Gastrocnemius medialis (tissue), 4 donors: ENCODE results near the gene MAGEA6. TPM values are rescaled to one million over a fixed set of nuclear protein-coding genes. Genes with fewer than 3 reads are reported as not detected.
"Not testable (repeated sequence)": the region's sequence is repeated elsewhere in the genome, so short reads cannot be mapped to it uniquely, and the experiment has no call there.

Source experiments
- ATAC-seq, 2 donors: fragments of 150-250 bp; one replicate each; pipeline ENCODE4 v1.9.1; 2016
- DNase-seq, 2 donors: peaks; one replicate each; pipeline ENCODE4 v3.0.0-alpha.2; 2019
- H3K27ac ChIP-seq, 4 donors: fragments of 200-600 bp; sonication (generic); 1 replicate in 1 of 4; 2 replicates in 3 of 4; pipeline ENCODE4 v1.5.1; 2016 to 2018; ENCODE audit warnings: mild to moderate bottlenecking in 2 of 4, moderate library complexity in 1 of 4
- H3K27me3 ChIP-seq, 3 donors: fragments of 200-600 bp; sonication (generic) in 2 of 3; 1 replicate in 1 of 3; 2 replicates in 2 of 3; pipeline versions ENCODE4 v1.5.1 to v1.6.0; 2016 to 2019; ENCODE audit warnings: mild to moderate bottlenecking in 1 of 3, moderate library complexity in 1 of 3
- H3K36me3 ChIP-seq, 2 donors: fragments of 200-600 bp; sonication (generic) in 1 of 2; one replicate each; pipeline ENCODE4 v1.5.1; 2017 to 2018
- H3K4me1 ChIP-seq, 2 donors: fragments of 200-600 bp; sonication (generic) in 1 of 2; one replicate each; pipeline ENCODE4 v1.5.1; 2016 to 2017; ENCODE audit warnings: mild to moderate bottlenecking in 2 of 2
- H3K4me3 ChIP-seq, 4 donors: fragments of 200-600 bp; sonication (generic) in 3 of 4; 1 replicate in 1 of 4; 2 replicates in 3 of 4; pipeline ENCODE4 v1.5.1; 2016 to 2019; ENCODE audit warnings: mild to moderate bottlenecking in 2 of 4
- H3K9me3 ChIP-seq, 3 donors: fragments of 200-600 bp; sonication (generic) in 2 of 3; 1 replicate in 1 of 3; 2 replicates in 2 of 3; pipeline ENCODE4 v1.5.1; 2016 to 2019
- POLR2A ChIP-seq, 2 donors: fragments of 450-650 bp; IDR thresholded peaks; one replicate each; pipeline ENCODE4 v1.6.1; 2017; ENCODE audit warnings: antibody characterized with exemption in 2 of 2, mild to moderate bottlenecking in 2 of 2, moderate library complexity in 2 of 2
- in situ Hi-C, 4 donors: fragments of 200-750 bp; cut with MboI; loops; one replicate each; pipeline versions ENCODE4 v1.15.0 to v1.8.0; 2017; ENCODE audit warnings: low sequenced_read_pairs in 4 of 4
- intact Hi-C: fragments of 100-400 bp; cut with DNase I; formaldehyde crosslinking; loops from one replicate; pipeline ENCODE4 v1.15.1; 2023; ENCODE audit warnings: low total_unique reads
- total RNA-seq, 4 donors: library from RNA; depleted of rRNA; stranded (reverse); fragments of >200 nt; gene quantifications; one replicate each; pipeline versions ENCODE4 v1.1.0 to v1.2.3, GENCODE V29; 2016
- TF ChIP-seq, protein P1 (sequence below), 5 experiments: fragments of 450-650 bp in 3 of 5; fragments of 200-600 bp in 2 of 5; sonication (generic) in 2 of 5; IDR thresholded peaks in 4 of 5; conservative IDR thresholded peaks in 1 of 5; 1 replicate in 4 of 5; 2 replicates in 1 of 5; pipeline ENCODE4 v1.5.1; 2016 to 2019; ENCODE audit warnings: antibody characterized with exemption in 5 of 5, mild to moderate bottlenecking in 3 of 5, moderate library complexity in 3 of 5

MAGEA6 gene
- total RNA-seq, 4 donors from 2014 or later, result not detected

DNA sequence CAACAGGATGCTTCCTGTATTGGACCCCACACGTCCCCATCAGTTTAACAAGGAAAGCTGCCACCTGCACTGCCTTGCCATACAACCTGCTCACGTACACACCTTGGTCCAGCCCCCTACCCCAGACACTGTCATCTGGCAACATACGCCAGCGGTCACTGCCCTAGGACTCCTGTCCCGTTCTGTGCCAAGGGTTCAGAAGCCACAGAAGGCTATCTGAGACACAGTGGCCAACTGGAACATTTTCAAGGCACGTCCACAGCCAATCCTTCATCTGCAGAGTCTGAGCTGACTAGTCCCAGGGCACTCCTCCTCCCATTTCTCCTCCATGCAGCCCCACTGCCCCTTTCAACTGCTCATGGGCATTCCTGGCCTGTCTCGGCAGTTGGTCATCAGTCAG lies 7.9 kb downstream of the MAGEA6 start:
- H3K4me3 ChIP-seq, H3K36me3 ChIP-seq, H3K27me3 ChIP-seq, DNase-seq, H3K27ac ChIP-seq, H3K4me1 ChIP-seq, ATAC-seq, H3K9me3 ChIP-seq, intact Hi-C loops, in situ Hi-C loops: not testable (repeated sequence)

DNA sequence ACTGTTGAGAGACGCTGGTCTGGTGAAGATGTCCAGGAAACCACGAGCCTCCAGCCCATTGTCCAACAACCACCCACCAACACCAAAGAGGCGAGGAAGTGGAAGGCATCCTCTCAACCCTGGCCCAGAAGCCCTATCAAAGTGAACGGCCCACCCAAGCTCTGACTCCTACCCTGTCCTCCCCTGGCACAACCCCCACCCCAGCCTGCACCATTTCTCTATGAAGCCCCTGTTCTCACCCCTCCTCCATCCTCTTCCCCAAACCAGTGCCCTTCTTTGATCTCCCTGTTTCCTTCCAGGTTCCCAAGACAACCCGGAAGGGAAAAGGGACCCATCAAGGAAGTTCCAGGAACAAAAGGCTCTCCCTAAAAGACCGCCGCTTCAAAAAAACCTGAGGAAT lies 9.9 kb downstream of the MAGEA6 start:
- intact Hi-C loops, in situ Hi-C loops, H3K4me3 ChIP-seq, H3K4me1 ChIP-seq, H3K36me3 ChIP-seq, DNase-seq, H3K9me3 ChIP-seq, H3K27me3 ChIP-seq, ATAC-seq, H3K27ac ChIP-seq: not testable (repeated sequence)

GRCh38 chrX:152758918-152759317 lies 10.6 kb downstream of the MAGEA6 start, which contains the start of gene CSAG3:
Gene CSAG3, plus strand, starts transcription at chrX:152759218.
- not testable (repeated sequence) for H3K4me3 ChIP-seq, DNase-seq

DNA sequence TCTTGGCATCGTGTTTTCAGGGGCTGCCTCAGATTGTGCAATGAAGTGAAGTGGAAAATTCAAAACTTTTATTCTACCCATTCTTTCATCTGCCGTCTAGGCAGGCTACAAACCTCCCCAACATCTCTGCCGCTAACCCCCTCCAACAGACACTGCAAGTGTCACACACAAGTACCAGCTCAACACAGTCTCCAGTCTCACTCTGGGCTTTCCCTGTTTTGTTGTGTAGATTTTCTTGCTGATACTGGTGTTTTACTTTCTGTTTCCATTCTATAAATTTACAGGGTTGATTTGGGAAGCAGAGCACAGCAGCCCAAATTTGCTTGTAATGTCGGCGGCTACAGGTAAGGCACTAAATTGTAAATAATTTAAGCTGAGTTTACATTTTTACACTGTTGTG lies 14.6 kb downstream of the MAGEA6 start:
- not testable (repeated sequence) for H3K4me1 ChIP-seq

More at GRCh38 chrX:152758918-152759317, 10.6 kb downstream of the MAGEA6 start, which contains the start of gene CSAG3:
- H3K27me3 ChIP-seq, ATAC-seq, H3K36me3 ChIP-seq, in situ Hi-C loops, H3K4me1 ChIP-seq, H3K9me3 ChIP-seq, H3K27ac ChIP-seq, intact Hi-C loops: not testable (repeated sequence)

GRCh38 chrX:152753686-152754650 lies 15.5 kb downstream of the MAGEA6 start, which contains the start of gene MAGEA2:
Gene MAGEA2, minus strand, starts transcription at chrX:152753842. Its CDS starts 2,479 bp downstream, at chrX:152751363.
- ATAC-seq, H3K27ac ChIP-seq, H3K27me3 ChIP-seq, H3K4me1 ChIP-seq, DNase-seq, H3K36me3 ChIP-seq, intact Hi-C loops, H3K9me3 ChIP-seq, in situ Hi-C loops, H3K4me3 ChIP-seq: not testable (repeated sequence)

More for the DNA sequence above, 14.6 kb downstream of the MAGEA6 start:
- intact Hi-C loops, DNase-seq, in situ Hi-C loops, H3K9me3 ChIP-seq, H3K27me3 ChIP-seq, H3K27ac ChIP-seq, ATAC-seq, H3K4me3 ChIP-seq, H3K36me3 ChIP-seq: not testable (repeated sequence)

DNA sequence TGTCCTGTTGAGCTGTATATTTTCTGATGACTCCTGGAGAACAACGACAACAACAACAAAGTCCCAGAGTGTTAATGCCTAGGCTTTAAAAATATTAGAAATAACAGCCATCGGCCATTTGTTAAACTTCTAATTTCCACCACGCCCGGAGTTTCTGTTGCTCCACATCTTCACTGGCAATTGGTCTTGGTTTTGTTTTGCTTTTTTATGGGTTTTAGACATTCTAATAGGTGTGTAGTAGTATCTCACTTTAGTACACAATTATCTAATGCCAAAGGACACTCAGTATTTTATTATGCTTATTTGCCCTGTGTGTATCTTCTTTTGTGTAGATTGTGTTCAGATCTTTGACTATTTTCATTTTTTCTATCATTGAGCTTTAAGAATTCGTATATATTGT lies 30.9 kb downstream of the MAGEA6 start:
- in situ Hi-C loops, result no loop called here
- no peak for DNase-seq
- no peak overlapping the region for H3K27ac ChIP-seq
- intact Hi-C loops, result no loop called here
- no peaks in the 10 kb centered on the region for H3K4me1 ChIP-seq
- H3K9me3 ChIP-seq, result no peaks in the 10 kb centered on the region
- no peaks in the 10 kb centered on the region for H3K27me3 ChIP-seq
- no peak for TF ChIP-seq POLR2A (IDR thresholded peaks at IDR 0.05)
- TF ChIP-seq, protein P1, sequence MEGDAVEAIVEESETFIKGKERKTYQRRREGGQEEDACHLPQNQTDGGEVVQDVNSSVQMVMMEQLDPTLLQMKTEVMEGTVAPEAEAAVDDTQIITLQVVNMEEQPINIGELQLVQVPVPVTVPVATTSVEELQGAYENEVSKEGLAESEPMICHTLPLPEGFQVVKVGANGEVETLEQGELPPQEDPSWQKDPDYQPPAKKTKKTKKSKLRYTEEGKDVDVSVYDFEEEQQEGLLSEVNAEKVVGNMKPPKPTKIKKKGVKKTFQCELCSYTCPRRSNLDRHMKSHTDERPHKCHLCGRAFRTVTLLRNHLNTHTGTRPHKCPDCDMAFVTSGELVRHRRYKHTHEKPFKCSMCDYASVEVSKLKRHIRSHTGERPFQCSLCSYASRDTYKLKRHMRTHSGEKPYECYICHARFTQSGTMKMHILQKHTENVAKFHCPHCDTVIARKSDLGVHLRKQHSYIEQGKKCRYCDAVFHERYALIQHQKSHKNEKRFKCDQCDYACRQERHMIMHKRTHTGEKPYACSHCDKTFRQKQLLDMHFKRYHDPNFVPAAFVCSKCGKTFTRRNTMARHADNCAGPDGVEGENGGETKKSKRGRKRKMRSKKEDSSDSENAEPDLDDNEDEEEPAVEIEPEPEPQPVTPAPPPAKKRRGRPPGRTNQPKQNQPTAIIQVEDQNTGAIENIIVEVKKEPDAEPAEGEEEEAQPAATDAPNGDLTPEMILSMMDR (IDR thresholded peaks at IDR 0.05 in 4 of 5, conservative IDR thresholded peaks at IDR 0.05 in 1 of 5), result no peak
- no peak for ATAC-seq
- H3K4me3 ChIP-seq, result no peak overlapping the region
- H3K36me3 ChIP-seq, result no peaks in the 10 kb centered on the region

GRCh38 chrX:152736528-152736927 lies 33.0 kb downstream of the MAGEA6 start:
- ATAC-seq, DNase-seq, H3K36me3 ChIP-seq, H3K27me3 ChIP-seq, intact Hi-C loops, H3K4me3 ChIP-seq, in situ Hi-C loops, H3K4me1 ChIP-seq, H3K9me3 ChIP-seq, H3K27ac ChIP-seq: not testable (repeated sequence)
